Activated T-cell treated with anti-CD3 and anti-CD28 coated beads, Interleukin-2, amount 50 U/mL, for 24 hours (primary cell): ENCODE measurements around the gene MACROD2.

Experiments used
- DNase-seq: peaks from one replicate; pipeline ENCODE4 v3.0.0-alpha.2; 2020
- H3K27ac Mint-ChIP-seq: 2 replicates; pipeline ENCODE4 v1.8.0; 2020; ENCODE audit warnings: mild to moderate bottlenecking, mixed read lengths
- H3K27me3 Mint-ChIP-seq: 2 replicates; pipeline ENCODE4 v1.8.0; 2020; ENCODE audit warnings: mixed read lengths
- H3K36me3 Mint-ChIP-seq: 2 replicates; pipeline ENCODE4 v1.8.0; 2020; ENCODE audit warnings: low read depth, mixed read lengths
- H3K4me1 Mint-ChIP-seq: 2 replicates; pipeline ENCODE4 v1.8.0; 2020; ENCODE audit warnings: low read depth, mixed read lengths
- H3K4me3 Mint-ChIP-seq: 2 replicates; pipeline ENCODE4 v1.8.0; 2020; ENCODE audit warnings: mild to moderate bottlenecking, moderate library complexity, mixed read lengths
- H3K9me3 Mint-ChIP-seq: 2 replicates; pipeline ENCODE4 v1.8.0; 2020; ENCODE audit warnings: mixed read lengths

The MACROD2 gene

DNA sequence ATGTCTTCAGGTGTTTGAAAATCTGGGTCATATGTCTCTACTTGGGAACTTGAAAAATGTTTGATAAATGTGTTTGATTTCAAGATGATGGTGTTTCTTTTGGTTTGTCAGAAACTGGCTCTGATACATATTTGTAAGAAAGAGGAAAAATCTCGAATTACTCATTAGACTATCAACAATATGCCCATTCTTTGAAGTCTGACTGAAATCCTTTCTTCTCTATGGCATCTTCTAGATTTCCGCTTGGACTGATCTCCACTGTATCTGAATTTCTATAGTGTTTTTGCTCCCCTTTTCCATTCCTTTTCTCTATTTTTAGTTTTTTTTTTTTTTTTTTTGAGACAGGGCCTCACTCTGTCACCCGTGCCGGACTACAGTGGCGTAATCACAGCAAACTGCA lies 1481.5 kb downstream of the MACROD2 start:
- no peaks in the 10 kb centered on the region for H3K27me3 Mint-ChIP-seq
- H3K9me3 Mint-ChIP-seq: peaks cover 12% of the 10 kb centered on the region
- no peak overlapping the region for H3K27ac Mint-ChIP-seq
- no peak for DNase-seq
- no peaks in the 10 kb centered on the region for H3K36me3 Mint-ChIP-seq
- H3K4me3 Mint-ChIP-seq: no peak overlapping the region
- H3K4me1 Mint-ChIP-seq: no peaks in the 10 kb centered on the region

DNA sequence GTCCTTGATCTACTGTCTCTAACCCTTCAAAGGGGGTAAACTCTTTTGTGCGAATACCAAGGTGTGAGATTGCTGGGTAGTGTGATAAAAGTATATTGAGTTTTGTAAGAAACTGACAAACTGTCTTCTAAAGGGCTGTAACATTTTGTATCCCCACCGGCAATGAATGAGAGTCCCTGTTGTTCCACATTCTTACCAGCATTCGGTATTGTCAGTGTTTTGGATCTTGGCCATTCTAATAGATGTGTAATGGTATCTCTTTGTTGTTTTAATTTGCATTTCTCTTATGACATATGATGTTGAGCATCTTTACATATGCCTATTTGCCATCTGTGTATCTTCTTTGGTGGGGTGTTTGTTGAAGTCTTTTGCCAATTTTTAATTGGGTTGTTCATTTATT lies 1487.2 kb downstream of the MACROD2 start:
- no peaks in the 10 kb centered on the region for H3K4me1 Mint-ChIP-seq
- no peaks in the 10 kb centered on the region for H3K27me3 Mint-ChIP-seq
- H3K9me3 Mint-ChIP-seq: peaks cover 12% of the 10 kb centered on the region
- H3K4me3 Mint-ChIP-seq: no peak overlapping the region
- H3K36me3 Mint-ChIP-seq: no peaks in the 10 kb centered on the region
- H3K27ac Mint-ChIP-seq: no peak overlapping the region
- DNase-seq: no peak

DNA sequence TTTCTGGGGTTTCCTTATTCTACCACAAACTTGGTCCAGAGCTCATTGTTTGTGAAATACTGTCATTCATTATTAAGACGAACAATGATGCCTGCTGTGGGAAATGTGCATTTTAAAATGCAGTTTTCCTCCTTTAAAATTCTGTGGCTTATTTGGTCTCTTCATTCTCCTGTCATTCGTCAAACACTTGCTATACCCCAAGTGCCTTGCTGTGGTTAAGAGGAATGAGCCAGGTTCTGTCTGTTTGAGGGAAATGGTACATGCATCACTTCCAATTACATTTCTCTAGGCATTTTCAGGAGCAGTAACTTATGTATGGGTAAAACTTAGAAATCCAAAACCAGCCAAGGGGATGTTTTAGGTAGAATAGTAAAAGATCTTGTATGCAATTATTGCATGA lies 1490.2 kb downstream of the MACROD2 start:
- H3K4me1 Mint-ChIP-seq: no peaks in the 10 kb centered on the region
- no peak for DNase-seq
- no peak overlapping the region for H3K4me3 Mint-ChIP-seq
- no peak overlapping the region for H3K27ac Mint-ChIP-seq
- H3K27me3 Mint-ChIP-seq: no peaks in the 10 kb centered on the region
- H3K9me3 Mint-ChIP-seq: peaks cover 5% of the 10 kb centered on the region
- no peaks in the 10 kb centered on the region for H3K36me3 Mint-ChIP-seq

DNA sequence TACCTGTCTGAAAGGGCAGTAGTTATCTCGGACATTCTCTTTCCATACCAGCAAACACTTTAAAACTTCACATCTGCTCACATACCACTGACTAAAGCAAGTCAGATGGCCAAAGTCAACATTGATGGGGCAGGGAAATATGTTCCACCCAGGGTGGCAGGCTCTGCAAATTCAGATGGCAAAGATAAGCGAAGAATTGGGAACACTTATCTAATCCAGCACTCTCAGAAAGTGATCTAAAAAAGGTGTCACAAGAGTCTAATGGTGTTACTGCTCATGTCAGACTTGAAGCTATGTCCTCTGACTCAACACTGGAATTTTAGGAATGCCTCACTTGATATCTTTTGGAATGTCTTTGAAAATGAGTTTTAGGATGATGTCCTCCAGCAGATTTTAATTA lies 1491.7 kb downstream of the MACROD2 start:
- Mint-ChIP-seq H3K4me1 (no peaks in the 10 kb centered on the region), H3K27ac (no peak overlapping the region), H3K27me3 (no peaks in the 10 kb centered on the region), H3K36me3 (no peaks in the 10 kb centered on the region), H3K4me3 (no peak overlapping the region), H3K9me3 (peaks cover 2% of the 10 kb centered on the region)
- DNase-seq: no peak

DNA sequence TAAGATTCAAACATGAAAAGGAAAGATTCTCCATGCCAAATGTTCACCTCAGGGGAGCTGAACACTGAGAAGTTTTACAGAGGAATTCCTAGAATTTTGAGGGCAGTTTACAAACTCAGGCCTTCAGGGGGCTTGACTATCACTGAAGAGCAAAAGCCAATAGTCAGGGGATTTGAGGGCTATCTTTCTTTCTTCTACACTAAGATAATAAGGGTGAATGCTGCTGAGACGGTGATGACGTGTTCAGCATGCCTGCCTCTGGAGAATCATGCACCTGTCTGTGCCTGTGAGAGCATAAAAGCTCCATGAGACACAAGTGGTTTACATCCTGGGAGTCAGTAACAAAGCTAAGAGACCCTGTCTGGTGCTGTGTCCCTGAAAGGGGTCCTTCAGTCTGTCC lies 1492.4 kb downstream of the MACROD2 start:
- H3K36me3 Mint-ChIP-seq: no peaks in the 10 kb centered on the region
- no peaks in the 10 kb centered on the region for H3K27me3 Mint-ChIP-seq
- H3K9me3 Mint-ChIP-seq: peaks cover 6% of the 10 kb centered on the region
- no peak for DNase-seq
- no peak overlapping the region for H3K27ac Mint-ChIP-seq
- H3K4me1 Mint-ChIP-seq: no peaks in the 10 kb centered on the region
- H3K4me3 Mint-ChIP-seq: no peak overlapping the region

DNA sequence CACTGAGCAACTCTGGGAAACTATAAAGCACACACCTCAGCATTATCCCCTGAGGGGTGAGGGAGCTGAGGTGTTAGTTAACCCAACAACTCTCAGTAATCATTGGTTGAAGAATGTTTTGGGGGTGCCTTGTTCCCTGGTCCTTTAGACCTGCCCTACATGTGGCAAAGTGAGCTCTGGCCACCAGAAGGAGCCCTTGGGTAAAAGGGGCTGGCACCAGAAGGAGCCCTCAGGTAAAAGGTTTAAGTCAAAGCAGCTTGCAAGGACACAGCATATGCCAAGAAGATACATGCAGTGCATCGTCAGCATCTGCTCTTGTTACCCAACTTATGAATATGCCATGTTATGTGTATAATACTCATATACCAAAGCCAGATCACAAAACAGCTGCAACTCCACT lies 1496.3 kb downstream of the MACROD2 start:
- no peaks in the 10 kb centered on the region for H3K4me1 Mint-ChIP-seq

DNA sequence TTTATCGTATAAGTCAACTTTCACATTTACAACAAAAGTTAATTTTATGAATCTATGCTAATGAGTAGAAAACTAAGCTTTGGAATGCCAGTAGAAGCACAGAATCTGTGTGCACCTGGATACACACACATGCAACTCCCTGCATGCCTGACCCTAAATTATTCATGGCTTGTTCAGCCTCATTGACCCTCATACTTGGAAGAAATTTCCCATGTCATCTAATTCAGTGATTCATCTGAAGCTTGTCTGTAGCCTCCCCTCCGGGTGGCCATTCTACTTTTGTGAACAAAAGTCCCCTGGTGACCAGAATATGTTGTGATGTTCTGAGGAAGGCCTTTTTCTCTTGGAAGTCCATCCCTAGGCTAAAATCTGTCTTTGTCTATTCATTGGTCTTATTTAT lies 1499.5 kb downstream of the MACROD2 start:
- no peak overlapping the region for H3K27ac Mint-ChIP-seq
- H3K4me1 Mint-ChIP-seq: no peaks in the 10 kb centered on the region
- no peak for DNase-seq
- H3K27me3 Mint-ChIP-seq: no peaks in the 10 kb centered on the region
- H3K36me3 Mint-ChIP-seq: no peaks in the 10 kb centered on the region
- H3K4me3 Mint-ChIP-seq: no peak overlapping the region
- peaks cover 10% of the 10 kb centered on the region for H3K9me3 Mint-ChIP-seq

More for the DNA sequence above, 1496.3 kb downstream of the MACROD2 start:
- no peaks in the 10 kb centered on the region for H3K27me3 Mint-ChIP-seq
- no peak for DNase-seq
- peaks cover 8% of the 10 kb centered on the region for H3K9me3 Mint-ChIP-seq
- no peak overlapping the region for H3K27ac Mint-ChIP-seq
- no peaks in the 10 kb centered on the region for H3K36me3 Mint-ChIP-seq
- no peak overlapping the region for H3K4me3 Mint-ChIP-seq

DNA sequence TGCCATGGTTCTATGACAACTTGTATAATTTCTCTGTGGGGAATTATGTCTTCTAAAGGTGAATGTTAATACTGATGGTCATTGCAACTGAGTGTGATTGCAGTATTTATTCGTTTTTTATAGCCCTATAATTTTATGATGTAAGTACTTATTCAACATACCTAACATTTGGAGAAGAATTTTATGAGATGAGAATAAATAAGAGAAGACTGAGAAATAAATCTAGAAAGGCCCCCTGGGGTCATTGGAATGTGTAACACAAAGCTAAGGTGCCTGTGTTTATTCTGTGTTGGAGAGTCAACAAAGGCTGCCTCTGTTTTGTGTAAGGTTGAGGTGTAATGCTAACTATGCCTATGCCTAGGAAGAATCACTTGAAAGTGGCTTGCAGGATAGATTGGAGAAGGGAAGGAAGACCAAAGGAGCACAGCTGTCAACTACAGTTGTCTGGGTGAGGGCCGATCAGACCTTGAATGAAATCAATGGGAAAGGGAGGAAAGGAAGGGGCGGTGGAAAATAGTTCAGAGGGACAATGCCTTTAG lies 1501.3 kb downstream of the MACROD2 start:
- H3K9me3 Mint-ChIP-seq: peaks cover 10% of the 10 kb centered on the region
- H3K4me3 Mint-ChIP-seq: no peak overlapping the region

DNA sequence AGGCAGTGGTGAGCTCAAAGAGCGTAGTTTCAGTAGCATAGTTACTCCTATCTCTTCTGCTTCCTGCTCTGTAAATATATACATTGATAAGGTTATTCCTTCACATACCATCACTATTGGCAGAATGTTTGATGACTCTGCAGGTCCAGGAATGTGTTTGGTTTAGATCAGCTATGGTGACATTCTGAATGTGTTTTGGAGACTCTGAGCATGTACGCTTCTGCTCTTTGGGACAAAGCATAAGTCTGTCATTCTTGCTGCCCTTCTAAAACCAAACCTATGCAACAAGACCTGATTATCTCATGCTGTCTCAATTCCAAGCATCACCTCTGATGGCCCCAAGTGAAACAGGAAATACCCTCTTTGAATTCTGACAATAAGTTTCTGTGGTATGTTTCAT lies 1503.6 kb downstream of the MACROD2 start:
- no peak overlapping the region for H3K4me3 Mint-ChIP-seq
- H3K36me3 Mint-ChIP-seq: no peaks in the 10 kb centered on the region
- no peak overlapping the region for H3K27ac Mint-ChIP-seq
- H3K27me3 Mint-ChIP-seq: no peaks in the 10 kb centered on the region
- peaks cover 6% of the 10 kb centered on the region for H3K9me3 Mint-ChIP-seq
- no peaks in the 10 kb centered on the region for H3K4me1 Mint-ChIP-seq
- no peak for DNase-seq

More for the DNA sequence above, 1501.3 kb downstream of the MACROD2 start:
- no peaks in the 10 kb centered on the region for H3K4me1 Mint-ChIP-seq
- no peaks in the 10 kb centered on the region for H3K27me3 Mint-ChIP-seq
- H3K27ac Mint-ChIP-seq: no peak overlapping the region
- no peaks in the 10 kb centered on the region for H3K36me3 Mint-ChIP-seq
- DNase-seq: no peak

DNA sequence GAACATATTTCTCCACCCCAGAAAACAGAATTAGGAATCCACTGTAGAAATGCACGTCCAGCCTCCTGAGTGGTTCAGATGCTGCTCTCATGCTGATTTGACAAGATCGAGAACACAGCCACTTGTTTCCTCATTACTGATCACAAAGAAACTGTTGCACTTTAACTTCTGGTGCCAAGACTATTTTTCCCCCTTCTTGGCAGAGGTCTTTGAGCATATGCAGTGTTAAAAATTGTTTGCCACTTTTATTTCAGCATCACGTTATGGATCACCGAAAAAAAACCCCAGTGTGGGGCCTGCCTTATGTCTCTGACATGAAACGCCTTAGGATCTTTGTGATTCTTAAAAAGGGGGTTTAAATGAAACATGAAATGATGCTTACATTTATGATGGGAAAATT lies 1511.0 kb downstream of the MACROD2 start:
- no peak for DNase-seq
- peaks cover 8% of the 10 kb centered on the region for H3K9me3 Mint-ChIP-seq
- H3K4me1 Mint-ChIP-seq: no peaks in the 10 kb centered on the region
- H3K4me3 Mint-ChIP-seq: no peak overlapping the region
- H3K27ac Mint-ChIP-seq: no peak overlapping the region
- no peaks in the 10 kb centered on the region for H3K36me3 Mint-ChIP-seq
- H3K27me3 Mint-ChIP-seq: no peaks in the 10 kb centered on the region

DNA sequence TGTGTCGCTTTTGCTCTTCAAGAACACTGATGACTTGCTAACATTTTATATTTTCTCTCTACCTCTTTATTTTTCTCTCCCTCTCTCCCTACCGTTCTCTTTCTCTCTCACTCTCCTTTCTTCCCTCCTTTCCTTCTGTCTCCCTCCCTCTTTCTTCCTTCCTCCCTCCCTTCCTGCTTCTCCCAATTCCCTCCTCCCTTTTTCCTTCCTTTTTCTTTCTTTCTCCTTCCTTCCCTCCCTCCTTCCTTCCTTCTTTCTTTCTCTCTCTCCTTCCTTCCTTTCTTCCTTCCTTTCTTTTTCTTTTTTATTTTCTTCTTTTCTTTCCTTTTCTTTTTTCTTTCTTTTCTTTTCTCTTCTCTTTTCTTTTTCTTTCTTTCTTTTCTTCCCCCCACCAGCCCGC lies 1511.8 kb downstream of the MACROD2 start:
- H3K4me3 Mint-ChIP-seq: no peak overlapping the region
- DNase-seq: no peak
- H3K4me1 Mint-ChIP-seq: no peaks in the 10 kb centered on the region
- no peaks in the 10 kb centered on the region for H3K27me3 Mint-ChIP-seq
- no peaks in the 10 kb centered on the region for H3K36me3 Mint-ChIP-seq
- H3K27ac Mint-ChIP-seq: no peak overlapping the region
- H3K9me3 Mint-ChIP-seq: peaks cover 8% of the 10 kb centered on the region

DNA sequence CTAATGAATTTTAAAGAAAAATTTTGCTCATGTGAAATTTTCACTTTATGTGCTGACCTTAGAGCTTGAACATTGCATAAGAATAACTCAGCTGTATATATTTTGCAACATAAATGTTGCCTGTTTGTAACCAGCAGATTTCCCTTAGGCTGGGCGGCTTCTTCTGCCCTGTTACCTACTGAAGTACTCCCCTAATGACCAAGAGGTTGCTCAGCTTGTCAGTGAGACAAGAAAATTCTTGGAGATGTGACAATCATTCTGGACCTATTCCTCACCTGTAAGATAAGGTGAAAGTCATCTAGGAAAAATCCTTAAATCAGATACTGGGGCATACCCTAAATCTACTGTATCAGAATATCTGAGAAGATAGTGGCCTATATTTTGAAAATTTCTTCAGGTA lies 1516.2 kb downstream of the MACROD2 start:
- Mint-ChIP-seq H3K9me3 (peaks cover 5% of the 10 kb centered on the region), H3K36me3 (no peaks in the 10 kb centered on the region), H3K4me3 (no peak overlapping the region), H3K27me3 (no peaks in the 10 kb centered on the region), H3K27ac (no peak overlapping the region), H3K4me1 (no peaks in the 10 kb centered on the region)
- no peak for DNase-seq

DNA sequence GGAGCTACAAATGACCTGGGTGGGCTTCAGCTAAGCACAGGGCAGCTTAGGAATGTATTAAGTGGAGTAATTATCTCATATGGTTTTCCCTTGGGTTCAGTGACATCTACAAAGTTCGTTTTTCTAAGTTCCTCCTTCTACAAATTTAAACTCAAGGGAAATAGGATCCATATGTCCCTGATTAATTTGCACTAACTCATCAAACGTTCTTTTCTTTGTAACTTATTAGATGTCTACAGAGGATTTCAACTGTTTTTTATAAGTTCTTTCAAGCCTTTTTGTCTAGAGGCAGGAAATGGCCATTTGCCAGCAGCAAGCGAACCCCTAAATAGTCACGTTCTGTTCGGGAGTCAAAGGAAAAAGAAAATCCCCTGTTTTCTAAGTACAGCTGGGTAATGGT lies 1517.6 kb downstream of the MACROD2 start:
- H3K27ac Mint-ChIP-seq: no peak overlapping the region
- peaks cover 5% of the 10 kb centered on the region for H3K9me3 Mint-ChIP-seq
- no peak overlapping the region for H3K4me3 Mint-ChIP-seq
- H3K36me3 Mint-ChIP-seq: no peaks in the 10 kb centered on the region
- no peaks in the 10 kb centered on the region for H3K4me1 Mint-ChIP-seq
- DNase-seq: no peak
- H3K27me3 Mint-ChIP-seq: no peaks in the 10 kb centered on the region

DNA sequence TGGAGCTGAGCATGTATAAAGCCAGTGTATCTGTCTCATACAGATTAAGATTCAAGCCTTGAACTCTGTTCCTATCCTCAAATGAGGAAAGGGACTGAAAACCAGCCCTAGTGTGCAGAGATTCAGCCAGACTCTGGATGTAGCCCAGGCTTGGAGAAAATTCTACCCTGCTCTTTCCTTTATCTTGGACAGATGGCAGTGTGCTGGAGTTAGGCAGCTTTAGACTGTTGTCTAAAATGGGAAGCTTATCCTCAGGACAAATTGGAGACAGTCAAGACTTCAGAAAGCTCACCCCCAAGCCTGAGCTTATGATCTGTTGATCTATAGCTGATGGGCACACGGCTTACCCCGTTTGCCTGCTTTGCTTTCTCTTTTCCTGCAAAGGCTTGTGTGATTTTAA lies 1520.4 kb downstream of the MACROD2 start:
- no peaks in the 10 kb centered on the region for H3K27me3 Mint-ChIP-seq
- peaks cover 3% of the 10 kb centered on the region for H3K9me3 Mint-ChIP-seq
- no peak overlapping the region for H3K4me3 Mint-ChIP-seq
- H3K36me3 Mint-ChIP-seq: no peaks in the 10 kb centered on the region
- H3K4me1 Mint-ChIP-seq: no peaks in the 10 kb centered on the region
- no peak for DNase-seq
- H3K27ac Mint-ChIP-seq: no peak overlapping the region

DNA sequence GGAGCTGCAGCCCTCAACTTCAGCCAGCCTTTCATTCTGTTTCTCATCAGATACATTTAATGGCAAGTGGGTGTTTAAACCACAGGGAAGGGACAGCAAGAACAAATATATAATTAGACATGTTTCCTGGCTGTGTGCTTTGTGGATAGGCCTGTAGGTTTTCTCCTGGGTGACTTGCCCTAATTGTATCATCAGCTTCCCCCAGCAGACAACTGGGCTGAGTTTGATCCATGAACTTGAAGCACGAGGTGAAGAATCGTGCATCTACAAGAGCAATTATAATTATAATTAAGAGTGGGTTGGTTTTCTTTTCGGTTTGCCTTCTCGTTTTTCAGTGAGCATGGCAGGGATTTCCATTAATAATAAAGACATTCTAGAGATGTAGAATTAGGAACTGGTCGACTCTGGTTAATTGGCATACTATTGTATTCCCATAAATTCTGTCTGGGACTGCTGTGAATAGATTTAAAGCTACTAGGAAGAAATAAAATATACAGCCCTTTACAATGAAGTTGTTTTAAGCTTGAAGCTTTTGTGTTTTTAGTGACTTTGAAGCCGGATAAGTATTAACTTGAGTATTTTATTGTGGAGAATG lies 1525.7 kb downstream of the MACROD2 start:
- no peaks in the 10 kb centered on the region for H3K36me3 Mint-ChIP-seq
- H3K27me3 Mint-ChIP-seq: no peaks in the 10 kb centered on the region
- H3K27ac Mint-ChIP-seq: no peak overlapping the region
- H3K4me1 Mint-ChIP-seq: no peaks in the 10 kb centered on the region
- no peak overlapping the region for H3K4me3 Mint-ChIP-seq
- peaks cover 15% of the 10 kb centered on the region for H3K9me3 Mint-ChIP-seq
- no peak for DNase-seq

DNA sequence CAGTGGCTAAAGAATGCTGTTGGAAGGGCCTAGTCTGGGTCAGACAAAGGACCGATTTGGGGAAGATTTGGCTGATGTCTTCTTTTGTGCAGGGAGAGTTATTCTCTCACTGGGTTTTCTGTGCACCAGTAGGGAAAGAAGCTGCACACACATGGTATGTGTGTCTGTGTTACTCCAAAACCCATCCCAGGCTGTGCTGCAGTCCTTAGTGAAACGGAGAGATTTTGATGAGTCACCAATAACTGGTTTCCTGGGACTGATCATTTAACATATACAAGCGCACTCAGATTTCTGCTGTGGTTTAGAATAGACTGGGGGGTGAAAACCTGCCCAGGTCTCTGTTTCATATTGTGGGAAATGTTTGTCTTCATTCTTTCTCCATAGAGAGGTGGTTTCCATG lies 1528.1 kb downstream of the MACROD2 start:
- no peak for DNase-seq
- H3K4me3 Mint-ChIP-seq: no peak overlapping the region
- H3K9me3 Mint-ChIP-seq: peaks cover 18% of the 10 kb centered on the region

More for the DNA sequence above, 1528.1 kb downstream of the MACROD2 start:
- no peaks in the 10 kb centered on the region for H3K36me3 Mint-ChIP-seq
- no peak overlapping the region for H3K27ac Mint-ChIP-seq
- no peaks in the 10 kb centered on the region for H3K4me1 Mint-ChIP-seq
- no peaks in the 10 kb centered on the region for H3K27me3 Mint-ChIP-seq
